SK-N-SH treated with all-trans-retinoic acid at 6 μM for 48 hours (cell line): ENCODE measurements around the gene FIGN.
A peak's percentile ranks its signal among the peaks of the same experiment; 100 is the strongest.

Experiments
- ATAC-seq: fragments of 200-7000 bp; cut with Tn5 transposase; 3 replicates; pipeline ENCODE4 v1.9.1; 2020; ENCODE audit warnings: mild to moderate bottlenecking, moderate library complexity
- ARNTL ChIP-seq: fragments of 450-650 bp; formaldehyde crosslinking; IDR thresholded peaks from 2 replicates; pipeline ENCODE4 v1.5.0; 2020; ENCODE audit warnings: low read depth, mild to moderate bottlenecking, moderate library complexity, borderline replicate concordance
- BACH2 ChIP-seq: fragments of 250-450 bp; sonication (Bioruptor Pico); IDR thresholded peaks from 2 replicates; pipeline ENCODE4 v1.9.0; 2021; ENCODE audit warnings: mild to moderate bottlenecking, borderline replicate concordance
- CSDC2 ChIP-seq: fragments of 250-450 bp; sonication (Bioruptor Pico); IDR thresholded peaks from 2 replicates; pipeline ENCODE4 v1.5.0; 2020; ENCODE audit warnings: mild to moderate bottlenecking, moderate library complexity
- CSRNP3 ChIP-seq: fragments of 250-450 bp; sonication (Bioruptor Pico); IDR thresholded peaks from 2 replicates; pipeline ENCODE4 v1.5.1; 2021; ENCODE audit warnings: mild to moderate bottlenecking, moderate library complexity
- ESRRG ChIP-seq: fragments of 250-450 bp; sonication (Bioruptor Pico); IDR thresholded peaks from 2 replicates; pipeline ENCODE4 v1.6.1; 2021; ENCODE audit warnings: mild to moderate bottlenecking
- GLIS3 ChIP-seq: fragments of 250-450 bp; sonication (Bioruptor Pico); IDR thresholded peaks from 2 replicates; pipeline ENCODE4 v1.5.0; 2020; ENCODE audit warnings: mild to moderate bottlenecking, moderate library complexity
- ISL1 ChIP-seq: fragments of 250-450 bp; sonication (Bioruptor Pico); IDR thresholded peaks from 2 replicates; pipeline ENCODE4 v2.1.2; 2022; ENCODE audit warnings: mild to moderate bottlenecking, moderate library complexity
- OSR1 ChIP-seq: fragments of 250-450 bp; sonication (Bioruptor Pico); IDR thresholded peaks from 2 replicates; pipeline ENCODE4 v1.8.0; 2022; ENCODE audit warnings: moderate library complexity, mild to moderate bottlenecking, inconsistent platforms
- PATZ1 ChIP-seq: fragments of 250-450 bp; sonication (Bioruptor Pico); IDR thresholded peaks from 2 replicates; pipeline ENCODE4 v1.8.0; 2020; ENCODE audit warnings: mild to moderate bottlenecking, moderate library complexity, borderline replicate concordance
- PPARA ChIP-seq: fragments of 250-450 bp; sonication (Bioruptor Pico); IDR thresholded peaks from 2 replicates; pipeline ENCODE4 v1.5.0; 2020; ENCODE audit warnings: mild to moderate bottlenecking, borderline replicate concordance
- RARB ChIP-seq: fragments of 250-450 bp; sonication (Bioruptor Pico); IDR thresholded peaks from 2 replicates; pipeline ENCODE4 v1.8.0; 2021; ENCODE audit warnings: mild to moderate bottlenecking, moderate library complexity
- SNAI2 ChIP-seq: fragments of 250-450 bp; sonication (Bioruptor Pico); IDR thresholded peaks from 2 replicates; pipeline ENCODE4 v1.5.0; 2020; ENCODE audit warnings: mild to moderate bottlenecking, moderate library complexity
- TCF4 ChIP-seq: fragments of 250-450 bp; sonication (Bioruptor Pico); IDR thresholded peaks from 2 replicates; pipeline ENCODE4 v1.8.0; 2021; ENCODE audit warnings: mild to moderate bottlenecking, moderate library complexity, borderline replicate concordance
- TOX ChIP-seq: fragments of 250-450 bp; sonication (Bioruptor Pico); IDR thresholded peaks from 2 replicates; pipeline ENCODE4 v1.8.0; 2021; ENCODE audit warnings: mild to moderate bottlenecking, moderate library complexity, borderline replicate concordance
- ZC3H10 ChIP-seq: fragments of 250-450 bp; sonication (Bioruptor Pico); IDR thresholded peaks from 2 replicates; pipeline ENCODE4 v1.5.1; 2021; ENCODE audit warnings: mild to moderate bottlenecking, moderate library complexity
- ZFP3 ChIP-seq: fragments of 250-450 bp; sonication (Bioruptor Pico); IDR thresholded peaks from 2 replicates; pipeline ENCODE4 v1.5.0; 2020; ENCODE audit warnings: mild to moderate bottlenecking, moderate library complexity
- ZFP30 ChIP-seq: fragments of 450-650 bp; formaldehyde crosslinking; IDR thresholded peaks from 2 replicates; pipeline ENCODE4 v1.5.0; 2022; ENCODE audit warnings: mild to moderate bottlenecking, moderate library complexity
- ZNF565 ChIP-seq: fragments of 450-650 bp; formaldehyde crosslinking; conservative IDR thresholded peaks from 2 replicates; pipeline ENCODE4 v1.5.0; 2020; ENCODE audit warnings: low read depth, mild to moderate bottlenecking, moderate library complexity
- ZNF8 ChIP-seq: fragments of 450-650 bp; formaldehyde crosslinking; IDR thresholded peaks from 2 replicates; pipeline ENCODE4 v1.5.0; 2020; ENCODE audit warnings: mild to moderate bottlenecking, moderate library complexity
- TF ChIP-seq, protein P1 (sequence below): fragments of 250-450 bp; sonication (Bioruptor Pico); IDR thresholded peaks from 2 replicates; pipeline ENCODE4 v1.5.0; 2020; ENCODE audit warnings: mild to moderate bottlenecking, moderate library complexity
- TF ChIP-seq, protein P2 (sequence below): fragments of 250-450 bp; sonication (Bioruptor Pico); IDR thresholded peaks from 2 replicates; pipeline ENCODE4 v1.8.0; 2021; ENCODE audit warnings: low read depth, mild to moderate bottlenecking, moderate library complexity, borderline replicate concordance

The FIGN gene

DNA sequence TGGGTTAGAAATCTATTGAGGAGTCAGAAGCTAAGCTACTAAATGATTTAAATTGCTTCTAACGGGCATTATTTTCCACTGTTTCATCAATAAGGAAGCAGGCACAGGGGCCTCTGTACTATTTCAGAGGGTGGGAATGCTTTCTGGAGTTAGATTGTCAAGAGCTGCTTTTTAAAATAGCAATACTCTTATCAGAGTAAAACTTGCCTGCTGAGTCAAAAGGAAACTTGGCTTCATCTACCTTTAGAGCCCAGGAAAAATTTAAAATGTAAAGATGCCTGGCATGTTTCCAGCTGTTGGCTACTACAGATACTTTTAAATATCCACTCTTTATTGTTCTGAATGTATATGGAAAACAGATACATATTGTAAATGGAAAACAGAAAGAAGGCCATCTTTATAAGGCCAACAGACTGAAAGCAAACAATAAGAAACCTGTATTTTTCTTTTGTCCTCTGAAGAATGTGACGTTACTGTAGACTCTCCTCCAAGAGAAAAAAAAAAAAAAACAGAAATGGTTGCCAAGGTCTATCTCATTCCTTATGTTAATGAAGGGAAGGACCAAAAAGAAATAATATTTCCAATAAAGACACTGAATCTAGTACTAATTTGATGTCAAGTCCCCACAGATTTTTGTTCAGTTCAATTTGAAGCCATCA, 79.1 kb downstream of the FIGN start (continued):
- TF ChIP-seq ISL1 (CRISPR knock-in tag): peak; percentile 42

DNA sequence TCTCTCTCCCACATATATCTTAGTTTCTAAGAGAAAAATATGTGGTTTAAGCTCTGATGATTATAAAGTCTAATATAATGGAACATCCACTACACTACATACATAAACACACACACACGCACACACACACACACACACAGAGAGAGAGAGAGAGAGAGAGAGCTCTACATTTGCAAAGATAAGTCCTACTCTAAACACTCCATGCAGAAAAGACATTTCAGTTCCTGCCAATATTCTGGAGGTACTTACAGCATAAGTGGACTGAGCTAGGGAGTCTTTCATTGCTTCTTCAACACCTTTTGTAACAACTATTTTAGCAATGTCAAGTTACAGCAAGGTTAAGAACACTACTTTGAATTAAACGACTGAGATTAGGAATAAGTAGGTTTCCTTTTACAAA, 80.1 kb downstream of the FIGN start:
- ATAC-seq: no peak; the same call in 2 of the 3 replicates
- TF ChIP-seq ZFP3 (no peak), OSR1 (CRISPR knock-in tag) (no peak), ZNF565 (no peak), ISL1 (CRISPR knock-in tag) (no peak), ZFP30 (CRISPR knock-in tag) (no peak), RARB (CRISPR knock-in tag) (no peak), ZNF8 (no peak), ARNTL (CRISPR knock-in tag) (no peak), PPARA (no peak), GLIS3 (CRISPR knock-in tag) (no peak), SNAI2 (CRISPR knock-in tag) (no peak), CSRNP3 (CRISPR knock-in tag) (no peak), PATZ1 (CRISPR knock-in tag) (no peak)
- TF ChIP-seq, protein P1, sequence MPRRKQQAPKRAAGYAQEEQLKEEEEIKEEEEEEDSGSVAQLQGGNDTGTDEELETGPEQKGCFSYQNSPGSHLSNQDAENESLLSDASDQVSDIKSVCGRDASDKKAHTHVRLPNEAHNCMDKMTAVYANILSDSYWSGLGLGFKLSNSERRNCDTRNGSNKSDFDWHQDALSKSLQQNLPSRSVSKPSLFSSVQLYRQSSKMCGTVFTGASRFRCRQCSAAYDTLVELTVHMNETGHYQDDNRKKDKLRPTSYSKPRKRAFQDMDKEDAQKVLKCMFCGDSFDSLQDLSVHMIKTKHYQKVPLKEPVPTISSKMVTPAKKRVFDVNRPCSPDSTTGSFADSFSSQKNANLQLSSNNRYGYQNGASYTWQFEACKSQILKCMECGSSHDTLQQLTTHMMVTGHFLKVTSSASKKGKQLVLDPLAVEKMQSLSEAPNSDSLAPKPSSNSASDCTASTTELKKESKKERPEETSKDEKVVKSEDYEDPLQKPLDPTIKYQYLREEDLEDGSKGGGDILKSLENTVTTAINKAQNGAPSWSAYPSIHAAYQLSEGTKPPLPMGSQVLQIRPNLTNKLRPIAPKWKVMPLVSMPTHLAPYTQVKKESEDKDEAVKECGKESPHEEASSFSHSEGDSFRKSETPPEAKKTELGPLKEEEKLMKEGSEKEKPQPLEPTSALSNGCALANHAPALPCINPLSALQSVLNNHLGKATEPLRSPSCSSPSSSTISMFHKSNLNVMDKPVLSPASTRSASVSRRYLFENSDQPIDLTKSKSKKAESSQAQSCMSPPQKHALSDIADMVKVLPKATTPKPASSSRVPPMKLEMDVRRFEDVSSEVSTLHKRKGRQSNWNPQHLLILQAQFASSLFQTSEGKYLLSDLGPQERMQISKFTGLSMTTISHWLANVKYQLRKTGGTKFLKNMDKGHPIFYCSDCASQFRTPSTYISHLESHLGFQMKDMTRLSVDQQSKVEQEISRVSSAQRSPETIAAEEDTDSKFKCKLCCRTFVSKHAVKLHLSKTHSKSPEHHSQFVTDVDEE (CRISPR knock-in tag): no peak
- TF ChIP-seq, protein P2, sequence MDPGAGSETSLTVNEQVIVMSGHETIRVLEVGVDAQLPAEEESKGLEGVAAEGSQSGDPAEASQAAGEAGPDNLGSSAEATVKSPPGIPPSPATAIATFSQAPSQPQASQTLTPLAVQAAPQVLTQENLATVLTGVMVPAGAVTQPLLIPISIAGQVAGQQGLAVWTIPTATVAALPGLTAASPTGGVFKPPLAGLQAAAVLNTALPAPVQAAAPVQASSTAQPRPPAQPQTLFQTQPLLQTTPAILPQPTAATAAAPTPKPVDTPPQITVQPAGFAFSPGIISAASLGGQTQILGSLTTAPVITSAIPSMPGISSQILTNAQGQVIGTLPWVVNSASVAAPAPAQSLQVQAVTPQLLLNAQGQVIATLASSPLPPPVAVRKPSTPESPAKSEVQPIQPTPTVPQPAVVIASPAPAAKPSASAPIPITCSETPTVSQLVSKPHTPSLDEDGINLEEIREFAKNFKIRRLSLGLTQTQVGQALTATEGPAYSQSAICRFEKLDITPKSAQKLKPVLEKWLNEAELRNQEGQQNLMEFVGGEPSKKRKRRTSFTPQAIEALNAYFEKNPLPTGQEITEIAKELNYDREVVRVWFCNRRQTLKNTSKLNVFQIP (CRISPR knock-in tag): no peak

DNA sequence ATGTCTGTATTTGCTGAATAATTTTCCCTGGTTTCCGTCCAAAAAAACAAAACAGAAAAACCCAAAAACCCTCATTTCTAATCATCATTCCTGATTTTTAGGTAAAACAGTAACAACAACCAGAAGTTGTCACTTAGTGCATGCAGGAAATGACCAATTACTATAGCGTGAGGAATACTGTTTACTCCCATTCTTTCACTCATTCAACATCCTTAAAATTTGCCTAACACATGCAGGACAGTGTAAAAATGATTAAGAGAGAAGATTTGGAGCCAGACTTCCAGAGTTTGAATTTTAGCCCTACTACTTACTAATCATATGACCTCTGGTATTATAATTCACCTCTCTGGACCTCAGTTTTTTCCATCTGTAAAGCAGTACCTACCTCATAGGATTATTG, 83.1 kb downstream of the FIGN start:
- ATAC-seq: peak; percentile 21; the same call in 2 of the 3 replicates
- no peak for TF ChIP-seq GLIS3 (CRISPR knock-in tag)
- TF ChIP-seq ZFP30 (CRISPR knock-in tag): no peak

DNA sequence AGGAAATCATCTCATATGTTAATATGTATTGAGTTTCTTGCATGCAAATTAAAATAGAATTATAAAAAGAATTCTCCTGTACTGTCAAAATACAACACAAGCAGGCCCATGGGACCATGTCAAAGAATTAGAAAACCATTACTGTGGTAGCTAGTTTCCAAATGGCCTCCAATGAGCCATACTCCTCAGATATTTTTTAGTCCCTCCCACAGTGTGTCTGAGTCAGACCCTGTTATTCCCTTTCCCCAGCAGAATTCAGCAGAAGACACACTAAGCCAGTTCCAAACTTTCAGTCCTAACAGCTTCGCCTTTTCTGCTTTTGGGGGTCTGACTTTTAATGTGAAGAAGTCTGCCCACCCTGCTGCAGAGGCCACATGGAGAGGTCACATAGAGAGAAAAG, 86.7 kb downstream of the FIGN start:
- no peak for ATAC-seq
- no peak for TF ChIP-seq ESRRG
- TF ChIP-seq, protein P1 (CRISPR knock-in tag): no peak
- no peak for TF ChIP-seq RARB (CRISPR knock-in tag)
- no peak for TF ChIP-seq TCF4 (CRISPR knock-in tag)
- no peak for TF ChIP-seq BACH2
- TF ChIP-seq PPARA: no peak
- TF ChIP-seq ZC3H10 (CRISPR knock-in tag): no peak
- TF ChIP-seq CSRNP3 (CRISPR knock-in tag): no peak
- TF ChIP-seq ZNF8: no peak
- no peak for TF ChIP-seq CSDC2 (CRISPR knock-in tag)
- no peak for TF ChIP-seq ARNTL (CRISPR knock-in tag)
- no peak for TF ChIP-seq TOX (CRISPR knock-in tag)
- TF ChIP-seq PATZ1 (CRISPR knock-in tag): no peak
